Measurements from ENCODE around the gene TOP3B.

Gene TOP3B

DNA sequence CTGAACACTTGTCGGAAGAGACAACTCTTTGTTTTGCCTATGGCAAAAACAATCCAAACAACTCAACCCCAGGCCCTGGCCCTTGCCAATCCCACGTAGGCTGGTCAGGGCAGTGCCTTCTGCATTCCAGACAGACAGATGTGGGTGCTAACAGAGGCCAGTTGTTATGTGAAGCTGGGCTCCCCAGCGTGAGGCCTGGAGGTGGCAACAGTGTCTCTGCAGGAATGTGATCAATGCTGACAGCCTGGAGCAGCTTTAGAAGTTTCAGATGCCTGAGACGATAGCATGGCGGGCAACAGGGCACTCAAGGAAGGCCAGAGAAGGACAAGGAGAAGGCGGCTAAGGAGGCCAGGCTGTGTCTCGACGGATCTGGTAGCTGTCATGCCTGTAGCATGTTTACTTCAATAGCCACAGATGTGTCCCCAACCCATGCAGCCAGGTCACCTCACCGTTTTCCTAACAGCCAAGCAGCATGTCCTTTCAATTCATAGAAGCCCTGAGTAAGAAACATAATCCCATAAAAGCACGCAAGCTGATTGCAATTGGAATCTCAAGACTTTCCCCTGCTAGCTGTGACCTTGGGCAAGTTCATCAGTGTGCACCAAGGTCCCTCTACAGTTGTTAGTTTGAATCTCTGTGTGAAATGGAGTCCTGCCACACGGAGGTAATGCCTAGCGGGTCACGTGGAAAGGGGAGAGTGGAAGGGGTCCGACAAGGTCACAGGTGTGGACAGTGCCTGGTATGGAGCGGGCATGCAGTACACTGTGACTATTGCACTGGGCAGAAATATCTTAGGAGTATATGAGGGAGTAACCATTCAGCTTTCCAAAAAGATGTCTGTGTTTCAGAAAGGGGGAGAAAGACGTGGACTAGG, 15.7 kb downstream of the TOP3B start:
- Histone ChIP-seq H3K27ac (no peak overlapping the region), H3K4me3 (no peak overlapping the region)

DNA sequence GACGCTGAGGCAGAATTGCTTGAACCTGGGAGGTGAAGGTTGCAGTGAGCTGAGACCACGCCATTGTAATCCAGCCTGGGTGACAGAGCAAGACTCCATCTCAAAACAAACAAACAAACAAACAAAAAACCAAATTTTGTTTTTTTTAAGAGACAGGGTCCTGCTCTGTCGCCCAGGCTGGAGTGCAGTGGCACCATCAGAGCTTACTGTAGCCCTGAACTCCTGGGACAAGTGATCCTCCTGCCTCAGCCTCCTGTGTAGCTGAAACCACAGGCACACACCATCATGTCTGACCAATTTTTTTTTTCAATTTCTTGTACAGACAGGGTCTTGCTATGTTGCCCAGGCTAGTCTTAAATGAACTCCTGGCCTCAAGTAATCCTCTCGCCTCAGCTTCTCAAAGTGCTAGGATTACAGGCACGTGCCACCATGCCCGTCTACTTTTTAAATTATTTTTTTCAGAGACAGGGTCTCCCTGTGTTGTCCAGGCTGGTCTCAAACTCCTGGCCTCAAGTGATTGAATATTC, 16.8 kb downstream of the TOP3B start:
- no peak overlapping the region for H3K27ac ChIP-seq
- H3K4me3 ChIP-seq: no peak overlapping the region

DNA sequence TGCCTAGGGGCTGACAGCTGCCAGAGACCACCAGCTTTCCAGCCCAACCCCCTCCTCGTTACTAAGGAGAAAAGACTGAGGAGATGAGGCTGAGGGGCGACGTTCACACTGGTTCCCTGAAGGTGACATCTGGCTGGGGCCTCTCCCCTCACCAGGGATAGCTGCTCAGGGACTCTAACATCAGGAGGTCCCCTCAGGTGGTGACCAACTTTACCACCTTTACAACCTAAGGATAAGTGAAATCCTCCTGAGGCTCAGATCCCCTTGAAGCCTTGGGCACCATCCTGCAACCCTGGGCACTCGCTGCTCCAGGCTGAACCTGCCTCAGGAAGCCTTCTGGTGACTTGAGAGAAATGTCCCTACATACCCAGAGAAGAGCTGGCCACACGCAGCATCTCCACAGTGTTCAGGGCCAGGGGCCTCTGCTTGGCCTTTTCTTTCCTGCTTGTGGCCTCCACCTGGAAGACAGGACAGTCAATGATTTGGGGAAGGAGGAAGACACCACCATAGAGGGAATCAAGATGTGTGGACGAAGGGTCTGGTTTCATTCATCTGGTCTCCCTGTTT, 17.6 kb downstream of the TOP3B start:
- Histone ChIP-seq H3K27ac (no peak overlapping the region), H3K4me3 (no peak overlapping the region)

DNA sequence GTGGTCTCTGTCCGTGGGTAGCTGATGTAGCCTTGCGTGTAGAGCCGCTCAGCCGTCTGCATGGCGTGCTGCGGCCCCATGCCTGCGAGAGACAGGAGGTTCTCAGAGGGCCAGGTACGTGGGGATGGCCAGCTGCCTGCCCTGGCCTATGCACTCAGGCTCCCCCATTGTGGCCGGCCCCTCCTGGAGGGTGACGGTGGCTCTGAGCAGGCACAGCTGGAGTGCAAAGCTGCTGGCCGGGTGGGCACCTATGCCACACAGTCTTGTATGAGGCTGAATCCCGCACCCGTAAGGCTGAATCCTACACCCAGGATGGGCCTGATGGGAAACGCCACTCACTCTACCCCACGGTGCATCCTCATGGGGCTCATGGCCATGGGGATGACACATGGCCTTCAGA, 18.4 kb downstream of the TOP3B start:
- no peak overlapping the region for H3K27ac ChIP-seq
- no peak overlapping the region for H3K4me3 ChIP-seq

DNA sequence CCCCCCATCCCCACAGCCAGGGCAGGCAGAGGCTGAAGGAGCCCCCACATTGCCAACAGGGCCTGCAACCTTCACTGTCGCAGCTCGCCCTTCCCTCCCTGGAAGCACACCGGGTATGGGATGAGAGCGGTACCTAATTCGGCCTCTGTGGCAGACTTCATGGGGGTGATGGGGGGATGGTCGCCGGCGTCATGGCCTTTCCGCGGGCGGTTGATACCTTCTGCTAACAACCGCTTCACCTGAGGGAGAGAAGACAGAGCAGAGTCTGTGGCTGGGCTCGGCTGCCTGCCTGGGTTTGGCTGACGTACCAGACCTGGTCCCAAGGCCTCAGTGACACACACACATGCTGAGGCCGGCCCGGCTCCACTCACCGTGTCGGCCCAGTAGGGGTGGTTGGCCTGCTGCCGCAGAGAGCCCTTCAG, 18.8 kb downstream of the TOP3B start:
- no peak overlapping the region for H3K27ac ChIP-seq
- H3K4me3 ChIP-seq: no peak overlapping the region

DNA sequence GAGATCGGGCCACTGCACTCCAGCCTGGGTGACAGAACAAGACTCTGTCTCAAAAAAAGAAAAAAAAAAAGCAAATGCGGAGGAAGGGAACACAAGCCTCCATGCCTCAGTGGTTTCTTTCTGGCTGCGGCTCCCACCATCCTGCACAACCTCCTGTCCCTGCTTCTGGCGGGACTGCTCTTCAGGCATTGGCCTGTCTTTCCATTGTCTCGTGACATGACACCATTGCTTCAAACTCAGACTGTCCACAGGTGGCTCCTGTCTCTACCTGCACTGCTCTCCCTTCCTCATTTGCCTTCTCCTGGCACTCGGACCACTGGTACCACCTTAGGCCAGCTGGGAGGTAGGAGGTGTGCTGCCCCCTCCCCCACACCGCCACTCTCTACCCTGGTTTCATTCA, 19.3 kb downstream of the TOP3B start:
- Histone ChIP-seq H3K4me3 (no peak overlapping the region), H3K27ac (no peak overlapping the region)

DNA sequence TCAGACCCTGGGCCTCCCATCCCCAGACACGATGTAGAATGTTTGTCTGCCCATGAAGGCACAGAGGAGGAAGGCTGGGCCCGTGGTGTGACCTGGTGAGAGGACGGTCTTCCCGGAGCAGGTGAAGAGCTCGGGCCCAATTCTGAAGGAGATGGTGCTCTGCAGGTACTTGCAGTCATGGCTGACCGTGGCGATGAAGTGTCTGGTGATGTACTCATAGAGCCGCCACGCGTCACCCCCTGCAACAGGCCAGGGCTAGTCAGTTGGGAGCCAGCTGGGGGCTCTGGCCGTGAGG, 20.0 kb downstream of the TOP3B start:
- H3K4me3 ChIP-seq: no peak overlapping the region
- no peak overlapping the region for H3K27ac ChIP-seq

DNA sequence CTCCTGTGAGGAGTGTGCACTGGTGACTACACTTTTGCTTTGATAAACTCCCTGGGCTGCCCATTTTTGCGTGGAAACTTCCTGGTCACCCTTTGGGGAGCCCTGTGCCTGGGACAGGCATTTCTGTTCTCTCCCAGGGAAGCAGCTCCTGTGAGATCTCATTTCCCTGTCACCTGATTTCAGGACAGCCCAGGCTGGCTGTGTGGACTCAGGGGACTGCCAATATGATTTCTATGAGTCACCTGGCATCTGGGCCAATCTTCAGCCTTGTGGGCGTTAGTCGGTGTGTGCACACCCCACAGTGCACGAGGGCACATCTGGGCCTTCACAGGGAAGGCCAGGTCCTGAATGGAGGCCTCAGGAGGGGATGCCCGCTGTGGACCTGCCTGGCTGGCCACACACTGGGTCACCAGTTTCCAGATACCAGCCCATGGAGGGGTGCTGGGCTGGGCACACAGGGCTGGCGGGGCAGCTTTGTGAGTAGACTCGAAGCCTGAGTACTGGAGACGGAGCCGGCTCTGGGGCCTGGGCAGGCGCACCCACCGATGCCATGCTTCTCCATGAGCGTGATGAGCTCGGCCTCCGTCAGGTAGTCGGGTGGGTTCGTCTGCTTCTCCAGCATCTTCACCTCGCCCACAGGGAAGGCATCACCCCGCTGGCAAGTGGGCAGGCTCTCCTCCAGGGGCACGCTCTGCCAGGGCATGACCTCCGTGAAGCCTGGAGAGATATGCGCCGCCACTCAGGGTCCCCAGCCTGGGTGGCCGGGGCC, 20.5 kb downstream of the TOP3B start:
- Histone ChIP-seq H3K4me3 (no peak overlapping the region), H3K27ac (peak overlapping the region in 4 of 21 experiments; percentile 2 to 29 (median 10))

DNA sequence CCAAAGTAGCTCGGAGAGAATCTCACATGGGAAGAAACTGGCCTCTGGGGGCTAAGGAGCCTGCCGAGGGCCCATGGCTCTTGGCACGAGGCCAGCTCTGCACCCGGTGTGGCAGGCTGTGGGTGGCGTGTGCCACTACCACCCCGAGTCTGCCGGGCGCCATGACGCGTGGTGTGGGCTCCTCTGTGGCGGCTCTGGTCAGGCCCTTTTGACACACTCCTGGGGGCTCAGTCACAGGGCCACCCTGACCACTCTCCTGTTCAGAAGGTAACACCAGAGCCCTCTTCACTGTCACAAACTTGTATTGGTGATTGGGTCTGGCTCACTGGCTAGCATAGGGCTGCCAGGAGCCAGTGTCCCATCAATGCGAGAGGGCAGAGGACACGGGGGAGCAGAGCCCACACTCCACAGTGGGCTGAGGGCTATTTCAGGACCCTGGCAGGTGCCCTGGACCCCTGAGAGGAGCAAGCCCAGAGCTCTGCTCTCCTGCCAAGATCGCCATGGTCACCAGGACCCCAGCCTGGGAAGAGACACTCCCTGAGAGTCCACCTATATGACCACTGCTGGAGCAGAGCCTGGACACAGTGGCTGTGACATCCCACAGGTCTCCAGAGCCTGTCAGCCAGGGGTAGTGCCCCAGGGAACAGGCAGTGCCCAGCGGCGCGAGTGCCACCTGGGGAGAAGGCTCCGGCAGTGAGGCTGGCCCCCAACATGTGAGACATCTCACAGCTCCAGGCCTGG, 21.3 kb downstream of the TOP3B start:
- peak overlapping the region in 4 of 21 experiments; percentile 2 to 29 (median 10) for H3K27ac ChIP-seq
- no peak overlapping the region for H3K4me3 ChIP-seq

DNA sequence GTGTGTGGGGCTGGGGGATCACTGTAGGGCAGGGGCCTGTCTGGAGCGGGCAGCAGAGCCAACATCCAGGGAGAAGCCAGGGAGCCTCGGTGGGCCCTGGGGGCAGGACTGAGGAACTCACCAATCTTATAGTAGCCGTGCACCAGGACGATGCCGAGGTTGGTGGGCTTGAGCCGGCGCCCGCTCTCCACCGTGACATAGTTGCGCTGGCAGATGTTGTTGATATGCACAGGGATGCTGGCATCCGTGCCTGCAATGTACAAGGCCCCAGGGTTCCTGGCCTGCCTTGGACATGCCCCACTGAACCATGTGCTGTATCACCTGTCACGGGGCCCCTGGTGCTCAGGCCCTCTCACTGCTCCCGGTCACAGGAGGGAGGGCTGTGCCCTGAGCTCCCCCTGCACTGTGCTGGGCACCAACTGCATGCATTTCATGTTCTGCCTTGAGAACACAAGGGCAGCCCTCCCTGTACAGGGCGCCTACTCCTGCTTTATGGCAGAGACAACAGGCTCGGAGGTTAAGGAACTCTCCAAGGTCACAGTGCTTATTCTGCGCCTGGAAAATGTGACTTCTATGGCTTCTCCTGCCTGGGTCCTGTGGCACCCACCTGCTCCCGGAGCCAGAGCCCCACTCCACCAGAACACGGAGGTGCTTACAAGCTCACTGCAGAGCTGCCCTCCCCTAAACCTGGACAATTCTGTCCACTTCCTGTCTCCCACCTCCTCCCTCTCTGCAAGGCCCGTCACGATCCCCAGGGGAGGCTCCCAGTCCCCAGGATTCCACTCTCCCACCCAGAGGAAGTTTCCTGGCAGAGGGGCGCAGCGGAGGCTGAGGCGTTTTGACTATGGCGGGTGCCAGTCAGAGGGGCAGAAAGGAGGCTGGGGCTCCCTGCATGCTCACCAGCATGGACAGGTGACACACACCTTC, 22.1 kb downstream of the TOP3B start:
- no peak overlapping the region for H3K27ac ChIP-seq
- no peak overlapping the region for H3K4me3 ChIP-seq

DNA sequence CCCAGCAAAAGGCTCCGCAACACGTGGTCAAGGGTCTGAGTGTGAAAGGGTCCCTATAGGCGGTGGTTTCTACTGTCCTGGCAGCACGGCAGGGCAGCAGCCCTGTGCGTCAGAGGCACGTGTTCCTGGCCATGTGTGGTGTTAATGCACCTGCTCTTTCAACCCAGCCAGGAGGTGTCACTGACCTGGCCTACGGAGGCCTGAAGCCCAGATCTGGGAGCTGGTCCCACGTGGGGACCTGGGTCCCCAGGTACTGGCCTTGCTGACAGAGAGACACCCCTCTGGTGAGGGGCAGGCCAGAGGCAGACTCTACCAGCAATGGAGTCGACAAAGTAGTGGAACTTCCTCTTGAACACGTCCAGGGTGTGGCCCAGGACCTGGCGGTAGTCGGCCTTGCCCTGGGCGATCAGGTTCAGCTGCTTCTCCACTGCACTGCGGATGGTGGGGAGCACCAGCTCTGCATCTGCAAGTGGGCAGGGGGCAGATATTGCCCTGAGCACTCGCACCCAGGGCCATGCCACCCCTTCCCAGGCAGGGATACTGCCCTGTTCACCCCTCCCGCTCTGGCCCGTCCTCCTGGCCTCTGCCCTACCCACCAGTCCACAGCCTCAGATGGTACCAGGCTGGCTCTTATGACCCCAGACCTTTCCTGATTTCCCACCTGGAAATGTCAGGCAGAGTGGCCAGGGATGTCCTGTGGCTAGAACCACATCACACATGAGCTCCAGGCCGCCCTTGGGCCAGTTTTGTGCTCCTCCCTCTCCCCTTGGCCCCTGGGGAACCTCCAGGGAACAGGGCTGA, 23.1 kb downstream of the TOP3B start:
- Histone ChIP-seq H3K4me3 (no peak overlapping the region), H3K27ac (no peak overlapping the region)

DNA sequence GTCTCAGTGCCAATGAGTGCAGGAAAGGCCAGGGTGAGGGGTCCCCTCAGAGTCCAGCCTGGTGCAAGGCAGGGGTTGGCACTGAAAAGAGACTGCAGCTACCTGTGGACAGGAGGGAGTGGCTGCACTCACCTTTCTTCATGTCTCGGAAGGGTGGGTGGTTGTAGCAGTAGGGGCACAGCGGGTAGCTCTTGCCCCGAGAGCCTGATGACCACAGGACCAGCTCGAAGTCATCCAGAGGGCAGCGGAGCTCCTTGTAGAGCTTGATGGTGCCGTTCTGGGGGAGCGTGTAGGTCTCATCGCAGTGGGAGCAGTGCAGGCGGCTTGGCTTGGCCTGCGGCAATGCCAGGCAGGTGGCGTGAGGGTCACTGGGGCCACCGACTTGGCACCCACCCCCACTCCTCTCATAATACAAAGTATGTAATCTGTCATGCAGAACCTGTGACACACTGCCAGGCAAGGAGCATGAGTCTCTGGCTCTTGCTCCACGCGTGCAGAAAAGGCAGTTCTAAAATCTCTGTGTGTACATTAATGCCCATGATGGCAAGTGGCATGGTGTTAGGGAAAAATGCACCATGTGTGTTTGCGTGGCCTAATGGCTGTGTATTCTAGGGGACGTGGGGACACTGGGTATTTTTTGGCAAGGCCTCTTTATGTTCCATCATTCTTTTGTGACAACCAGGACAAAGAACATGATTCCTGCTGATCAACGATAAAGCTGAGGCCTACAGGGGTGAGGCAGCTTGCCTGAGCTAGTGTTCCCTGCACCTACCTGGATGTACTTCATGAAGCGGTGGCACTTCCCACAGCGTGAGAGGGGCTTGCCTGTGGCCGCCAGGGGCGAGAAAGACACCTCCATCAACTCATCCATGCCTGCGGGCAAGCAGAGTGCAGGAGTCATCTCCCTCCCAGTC, 24.0 kb downstream of the TOP3B start:
- Histone ChIP-seq H3K27ac (no peak overlapping the region), H3K4me3 (no peak overlapping the region)

DNA sequence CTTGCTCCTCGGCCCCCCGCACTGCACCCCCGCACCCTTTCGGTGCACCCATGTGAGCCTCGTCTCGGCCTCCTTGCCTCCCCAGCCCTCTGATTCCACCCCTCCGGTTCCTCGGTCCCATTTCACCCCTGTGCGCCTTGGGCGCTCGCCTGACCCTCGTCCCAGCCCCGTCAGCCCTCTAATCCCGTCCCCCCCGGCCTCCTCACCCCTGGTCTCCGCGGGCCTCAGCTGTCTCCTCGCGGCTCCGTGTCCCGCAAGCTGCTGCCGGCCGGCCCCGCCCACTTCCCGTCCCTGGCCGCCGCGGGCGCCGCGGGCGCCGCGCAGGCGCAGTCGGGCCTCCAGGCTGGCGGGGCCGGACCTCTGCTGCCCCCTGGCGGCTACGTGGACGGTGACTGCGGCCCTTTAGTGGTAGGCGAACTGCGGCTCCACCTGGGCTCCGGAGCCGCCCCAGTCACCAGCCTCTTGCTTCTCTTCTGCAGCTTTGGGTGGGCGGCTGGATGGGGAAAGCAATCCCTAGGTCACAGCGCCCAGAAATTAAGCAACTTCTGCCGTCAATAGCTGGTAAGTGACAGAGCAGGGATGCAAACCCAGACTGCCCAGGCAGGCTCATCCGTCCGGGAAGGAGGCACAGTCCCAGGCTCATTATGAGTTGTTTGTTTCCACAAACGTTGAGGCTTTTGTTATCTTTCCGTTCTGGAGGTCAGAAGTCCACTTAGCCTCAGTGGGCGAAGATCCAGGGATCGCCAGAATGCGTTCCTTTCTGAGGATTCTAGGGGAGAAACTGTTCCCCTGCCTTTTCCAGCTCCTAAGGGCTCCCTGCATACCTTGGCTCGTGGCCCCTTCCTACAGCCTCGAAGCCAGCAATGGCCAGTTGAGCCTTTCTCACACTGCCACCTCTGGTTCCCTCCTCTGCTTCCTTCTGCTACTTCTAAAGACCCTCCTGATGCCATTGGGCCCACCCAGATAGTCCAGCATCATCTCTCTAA, 29.7 kb downstream of the TOP3B start, which contains the start of gene PPM1F:
PPM1F (minus strand) TSS at position 263 of the 986 bp plus-strand sequence. CDS start 6,800 bp downstream, outside the sequence.
- Histone ChIP-seq H3K27ac (peak within 1 kb of the TSS; percentile 52 to 98 (median 83)), H3K4me3 (peak within 1 kb of the TSS; percentile 60 to 79 (median 64))

DNA sequence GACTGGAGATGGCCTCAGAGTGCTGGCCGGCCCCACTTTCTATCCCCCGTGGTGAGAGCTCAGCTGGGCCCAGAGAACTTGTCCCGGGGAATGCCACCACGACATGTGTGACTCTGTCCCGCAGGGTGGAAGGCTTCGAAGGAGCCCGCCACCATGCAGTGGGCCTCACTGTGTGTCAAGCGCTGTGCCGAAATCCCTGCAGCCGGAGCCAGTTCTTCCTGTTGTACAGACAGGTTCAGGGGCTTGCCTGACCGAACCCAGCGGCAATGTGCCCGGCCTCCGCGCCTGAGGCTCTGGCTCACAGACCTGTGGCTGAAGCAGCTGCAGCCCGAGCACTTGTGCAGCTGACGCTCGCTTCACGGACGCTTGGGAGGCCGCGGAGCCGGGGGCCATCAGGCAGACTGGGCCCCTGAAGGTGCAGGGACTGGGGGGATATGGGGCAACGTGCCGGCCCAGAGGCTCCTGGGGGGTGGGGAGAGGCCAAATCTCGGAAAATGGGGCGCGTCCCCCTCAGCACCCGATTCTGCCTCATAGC, 30.6 kb downstream of the TOP3B start:
- Histone ChIP-seq H3K27ac (peak overlapping the region; percentile 52 to 98 (median 83)), H3K4me3 (peak overlapping the region; percentile 60 to 79 (median 64))

DNA sequence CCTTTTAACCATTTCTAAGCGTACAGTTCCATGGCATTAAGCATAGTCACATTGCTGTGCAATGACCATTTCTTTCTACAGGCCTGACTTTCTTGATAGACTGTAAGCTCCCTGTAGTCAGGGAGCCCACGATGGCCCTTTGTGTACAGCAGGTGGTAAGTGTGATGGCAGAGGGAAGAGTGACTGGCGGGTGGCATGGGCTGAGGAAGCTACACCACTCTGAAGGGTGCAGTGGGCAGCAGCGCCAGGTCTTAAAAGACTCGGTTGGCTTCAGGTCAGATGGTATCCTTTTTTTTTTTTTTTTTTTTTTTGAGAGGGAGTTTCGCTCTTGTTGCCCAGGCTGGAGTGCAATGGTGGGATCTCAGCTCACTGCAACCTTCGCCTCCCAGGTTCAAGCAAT, 31.5 kb downstream of the TOP3B start:
- H3K4me3 ChIP-seq: peak overlapping the region in 1 of 7 experiments; percentile 64
- peak overlapping the region in 6 of 21 experiments; percentile 18 to 98 (median 84) for H3K27ac ChIP-seq

Measured in skin epidermis (tissue), 12 donors.